Endothelial cell of umbilical vein (primary cell): ENCODE results near the gene CCNJL. TPM values are rescaled to one million over a fixed set of nuclear protein-coding genes. Genes with fewer than 3 reads are reported as not detected.

Experiments
- BruUV-seq: library from RNA; stranded (reverse); fragments of 400-500 nt; replicated peaks from 2 replicates; lab custom pipeline; 2021; lab: Mats Ljungman, UMichigan
- CTCF ChIA-PET: fragments of 300-600, 350-600 bp; sonication (Branson Sonifier 250); formaldehyde crosslinking; loops from one replicate; lab custom pipeline; 2021; ENCODE audit warnings: antibody characterized with exemption, inconsistent platforms; lab: Charles Lee
- POLR2A ChIA-PET: fragments of 300-600, 350-600 bp; sonication (Branson Sonifier 250); formaldehyde crosslinking; loops from one replicate; lab custom pipeline; 2021; ENCODE audit warnings: antibody characterized with exemption, inconsistent platforms; lab: Charles Lee
- DNase-seq: peaks from one replicate; pipeline ENCODE4 v3.0.0-alpha.2; 2011; ENCODE audit warnings: low read depth, low spot score
- FAIRE-seq: peaks from 2 replicates; lab custom pipeline; 2011; peaks lifted over from hg19 to GRCh38; lab: Jason Lieb, UNC
- H2AFZ ChIP-seq: 2 replicates; pipeline ENCODE4 v1.6.0; 2012; ENCODE audit warnings: low read depth, low read length, control low read depth, inconsistent platforms
- H3K27ac ChIP-seq: 2 replicates; pipeline ENCODE4 v1.5.1; 2011; ENCODE audit warnings: low read depth, mild to moderate bottlenecking, control low read depth, low read length, moderate library complexity; ENCODE audit not compliant: insufficient read depth
- H3K27me3 ChIP-seq, 2 experiments: 2 replicates each; pipeline versions ENCODE4 v1.6.0 to v1.6.1; 2011; ENCODE audit warnings: low read length in 2 of 2, mixed read lengths in 1 of 2; ENCODE audit not compliant: control insufficient read depth in 2 of 2, insufficient read depth in 2 of 2
- H3K36me3 ChIP-seq, 2 experiments: 2 replicates in 1 of 2; 3 replicates in 1 of 2; pipeline ENCODE4 v1.5.1; 2011; ENCODE audit warnings: low read length in 2 of 2, mild to moderate bottlenecking in 1 of 2, moderate library complexity in 1 of 2; ENCODE audit not compliant: control insufficient read depth in 2 of 2, insufficient read depth in 2 of 2; ENCODE audit errors: extremely low read depth in 1 of 2
- H3K4me1 ChIP-seq: 3 replicates; pipeline ENCODE4 v1.5.1; 2011; ENCODE audit warnings: mild to moderate bottlenecking, low read length; ENCODE audit not compliant: control insufficient read depth, insufficient read depth; ENCODE audit errors: extremely low read depth
- H3K4me2 ChIP-seq: 2 replicates; pipeline ENCODE4 v1.6.1; 2011; ENCODE audit warnings: low read length, control low read depth, mixed read lengths; ENCODE audit not compliant: insufficient read depth
- H3K4me3 ChIP-seq, 3 experiments: fragments of 200-600 bp in 1 of 3; sonication (generic), shearing (Covaris generic) in 1 of 3; replicated peaks in 1 of 3; 2 replicates each; pipeline ENCODE4 v1.5.1; 2011 to 2016; ENCODE audit warnings: control low read depth in 3 of 3, low read length in 3 of 3, mild to moderate bottlenecking in 2 of 3, inconsistent platforms in 1 of 3, low read depth in 1 of 3, moderate library complexity in 1 of 3; ENCODE audit not compliant: insufficient read depth in 1 of 3
- H3K79me2 ChIP-seq: 2 replicates; pipeline ENCODE4 v1.6.0; 2012; ENCODE audit warnings: low read length, inconsistent platforms; ENCODE audit not compliant: control insufficient read depth, insufficient read depth
- H3K9ac ChIP-seq: replicated peaks from 2 replicates; pipeline ENCODE3; 2011; ENCODE audit warnings: low read length, control low read depth; ENCODE audit not compliant: insufficient read depth; ENCODE audit errors: extremely low read depth
- H3K9me1 ChIP-seq: replicated peaks from 3 replicates; pipeline ENCODE4 v1.6.0; 2011; ENCODE audit warnings: mild to moderate bottlenecking, low read length; ENCODE audit not compliant: control insufficient read depth, insufficient read depth; ENCODE audit errors: extremely low read depth
- H3K9me3 ChIP-seq: replicated peaks from 2 replicates; pipeline ENCODE4 v1.5.1; 2012; ENCODE audit warnings: low read length, inconsistent platforms; ENCODE audit not compliant: control insufficient read depth, insufficient read depth
- H4K20me1 ChIP-seq: replicated peaks from 2 replicates; pipeline ENCODE3; 2011; ENCODE audit warnings: mild to moderate bottlenecking, low read length; ENCODE audit not compliant: control insufficient read depth, insufficient read depth; ENCODE audit errors: extremely low read depth
- EZH2 ChIP-seq: IDR thresholded peaks from 2 replicates; pipeline ENCODE4 v1.6.1; 2012; ENCODE audit warnings: borderline replicate concordance, low read depth, mild to moderate bottlenecking, moderate library complexity, low read length, inconsistent platforms; ENCODE audit not compliant: severe bottlenecking
- FOS ChIP-seq: IDR thresholded peaks from 2 replicates; pipeline ENCODE4 v1.6.1; 2011; ENCODE audit warnings: mild to moderate bottlenecking, low read length, moderate library complexity, borderline replicate concordance; ENCODE audit not compliant: insufficient read depth
- GATA2 ChIP-seq: IDR thresholded peaks from 2 replicates; pipeline ENCODE4 v1.7.0; 2011; ENCODE audit warnings: low read depth, mild to moderate bottlenecking, moderate library complexity, mixed read lengths, low read length; ENCODE audit not compliant: insufficient read length, insufficient read depth
- JUN ChIP-seq: IDR thresholded peaks from 2 replicates; pipeline ENCODE4 v1.6.1; 2011; ENCODE audit warnings: borderline replicate concordance, low read depth; ENCODE audit not compliant: insufficient read length, insufficient read depth
- POLR2A ChIP-seq: IDR thresholded peaks from 2 replicates; pipeline ENCODE4 v1.6.1; 2012; ENCODE audit warnings: low read depth, mild to moderate bottlenecking, control low read depth, low read length
- POLR2AphosphoS5 ChIP-seq: IDR thresholded peaks from 2 replicates; pipeline ENCODE4 v1.6.1; 2012; ENCODE audit warnings: low read depth, mild to moderate bottlenecking, control low read depth, low read length, moderate library complexity; ENCODE audit not compliant: insufficient read depth
- dilution Hi-C: fragments of 300-500 bp; cut with MboI; formaldehyde crosslinking; loops from one replicate; pipeline ENCODE4 v1.15.0; 2019; ENCODE audit warnings: low sequenced_read_pairs; ENCODE audit not compliant: extremely low pct_ligation_motif_present
- intact Hi-C: fragments of 100-400 bp; cut with micrococcal nuclease; formaldehyde crosslinking; loops from one replicate; pipeline ENCODE4 v1.10.0; 2022
- polyA plus RNA-seq, 4 experiments: library from polyadenylated mRNA; depleted of rRNA in 3 of 4; stranded (reverse) in 3 of 4; unstranded in 1 of 4; fragments of >200 nt; gene quantifications; 2 replicates each; pipeline versions ENCODE4 v1.2.1 to v1.2.3, GENCODE V29; 2011 to 2012; ENCODE audit warnings: missing spikeins in 1 of 4
- total RNA-seq: library from RNA; stranded (reverse); gene quantifications from 2 replicates; pipeline ENCODE4 v1.2.3, GENCODE V29; 2021
- TF ChIP-seq, protein P1 (sequence below), 2 donors: IDR thresholded peaks; 1 replicate in 1 of 2; 2 replicates in 1 of 2; pipeline ENCODE4 v1.5.1; 2011; ENCODE audit warnings: low read length in 2 of 2, mild to moderate bottlenecking in 2 of 2, moderate library complexity in 2 of 2, control low read depth in 1 of 2, inconsistent platforms in 1 of 2, low read depth in 1 of 2; ENCODE audit not compliant: insufficient read depth in 1 of 2; ENCODE audit errors: extremely low read depth in 1 of 2
- TF ChIP-seq, protein P2 (sequence below): IDR thresholded peaks from 2 replicates; pipeline ENCODE4 v1.6.1; 2011; ENCODE audit not compliant: insufficient read depth, insufficient read length

Gene CCNJL
- total and polyA plus RNA-seq, 2 donors (not counting 3 experiments of a cell fraction or from before 2014, with no cell fraction given) = 20.0 to 21.3 TPM

DNA sequence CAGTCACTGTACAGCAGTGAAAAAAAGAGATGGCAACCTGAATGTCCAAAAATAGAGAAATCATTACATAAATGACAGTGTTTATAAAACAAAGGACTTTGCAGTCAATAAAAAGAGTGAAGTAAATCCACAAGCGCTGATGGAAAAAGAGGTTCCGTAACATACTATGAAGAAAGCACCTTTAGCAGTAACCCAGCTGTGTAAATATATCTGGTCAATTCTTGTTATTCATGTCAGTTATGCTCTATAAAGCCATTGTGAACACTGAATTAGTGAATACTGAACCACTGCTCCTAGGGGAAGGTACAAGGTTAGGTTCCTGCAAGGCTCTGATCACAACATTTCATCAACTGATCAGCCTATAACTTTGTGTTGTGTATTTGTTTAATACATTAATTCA lies 39.5 kb downstream of the CCNJL start:
- H3K9me1 ChIP-seq = no peaks in the 10 kb centered on the region
- POLR2A ChIA-PET = no interaction called here
- TF ChIP-seq, protein P1, sequence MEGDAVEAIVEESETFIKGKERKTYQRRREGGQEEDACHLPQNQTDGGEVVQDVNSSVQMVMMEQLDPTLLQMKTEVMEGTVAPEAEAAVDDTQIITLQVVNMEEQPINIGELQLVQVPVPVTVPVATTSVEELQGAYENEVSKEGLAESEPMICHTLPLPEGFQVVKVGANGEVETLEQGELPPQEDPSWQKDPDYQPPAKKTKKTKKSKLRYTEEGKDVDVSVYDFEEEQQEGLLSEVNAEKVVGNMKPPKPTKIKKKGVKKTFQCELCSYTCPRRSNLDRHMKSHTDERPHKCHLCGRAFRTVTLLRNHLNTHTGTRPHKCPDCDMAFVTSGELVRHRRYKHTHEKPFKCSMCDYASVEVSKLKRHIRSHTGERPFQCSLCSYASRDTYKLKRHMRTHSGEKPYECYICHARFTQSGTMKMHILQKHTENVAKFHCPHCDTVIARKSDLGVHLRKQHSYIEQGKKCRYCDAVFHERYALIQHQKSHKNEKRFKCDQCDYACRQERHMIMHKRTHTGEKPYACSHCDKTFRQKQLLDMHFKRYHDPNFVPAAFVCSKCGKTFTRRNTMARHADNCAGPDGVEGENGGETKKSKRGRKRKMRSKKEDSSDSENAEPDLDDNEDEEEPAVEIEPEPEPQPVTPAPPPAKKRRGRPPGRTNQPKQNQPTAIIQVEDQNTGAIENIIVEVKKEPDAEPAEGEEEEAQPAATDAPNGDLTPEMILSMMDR (IDR thresholded peaks at IDR 0.05; ENCODE audit: extremely low read depth in 1 of 2, insufficient read depth in 1 of 2, low read depth in 1 of 2, low read length in 2 of 2) = no peak
- TF ChIP-seq GATA2 = no peak
- FAIRE-seq = no peak
- H3K79me2 ChIP-seq = no peaks in the 10 kb centered on the region
- no peak overlapping the region for H3K4me3 ChIP-seq
- no peaks in the 10 kb centered on the region for H3K27me3 ChIP-seq
- no peaks in the 10 kb centered on the region for H3K9me3 ChIP-seq
- no peak overlapping the region for H3K9ac ChIP-seq
- BruUV-seq = no TSS peak
- no peak overlapping the region for H3K4me2 ChIP-seq
- no peak overlapping the region for H2AFZ ChIP-seq
- peaks cover 49% of the 10 kb centered on the region for H3K4me1 ChIP-seq
- intact Hi-C loops = loop anchor here (5.0 kb wide), 1 partner anchor 191 kb away; no protein-coding TSS in a partner anchor
- no peak overlapping the region for H3K27ac ChIP-seq
- no peaks in the 10 kb centered on the region for H4K20me1 ChIP-seq
- CTCF ChIA-PET = interaction anchor here (1.2 to 1.9 kb wide), 4 partner anchors 9 to 251 kb away, joined by 3 to 5 read pairs (median 4); partner anchors contain the start of gene CCNJL
- dilution Hi-C loops = no loop called here
- no peak for DNase-seq
- peaks cover 2% of the 10 kb centered on the region in 2 experiments for H3K36me3 ChIP-seq

DNA sequence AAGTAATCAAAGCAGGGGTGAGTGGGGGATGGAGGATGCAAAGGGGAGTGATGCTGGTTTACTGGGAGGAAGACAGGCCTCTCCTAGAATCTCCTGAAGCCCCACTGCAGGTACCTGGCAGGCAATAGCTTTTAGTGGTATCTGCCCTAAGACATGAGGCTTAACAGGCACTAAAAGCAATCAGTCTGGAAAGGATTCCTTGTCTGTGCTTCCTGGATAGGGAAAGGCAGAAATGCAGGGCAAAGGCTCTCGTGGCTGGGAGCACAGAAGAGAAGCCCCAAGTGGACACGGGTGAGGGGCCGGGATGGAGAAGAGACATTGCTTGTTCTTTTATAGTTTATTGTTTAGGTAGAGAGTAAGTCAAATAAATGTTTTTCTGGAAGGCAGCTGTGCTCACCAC lies 40.1 kb downstream of the CCNJL start:
- peak; percentile 38 for FAIRE-seq
- Histone ChIP-seq H2AFZ (no peak overlapping the region), H3K4me3 (no peak overlapping the region), H3K9me3 (no peaks in the 10 kb centered on the region), H3K36me3 (peaks cover 0 to 2% of the 10 kb centered on the region in 2 experiments), H3K27ac (no peak overlapping the region), H3K79me2 (no peaks in the 10 kb centered on the region), H3K9ac (no peak overlapping the region), H4K20me1 (no peaks in the 10 kb centered on the region), H3K27me3 (no peaks in the 10 kb centered on the region), H3K4me2 (no peak overlapping the region), H3K4me1 (peaks cover 49% of the 10 kb centered on the region), H3K9me1 (no peaks in the 10 kb centered on the region)
- no peak for DNase-seq
- intact Hi-C loops (loop anchor here (5.0 kb wide), 1 partner anchor 190 kb away; no protein-coding TSS in a partner anchor), dilution Hi-C loops (no loop called here)
- no peak for TF ChIP-seq GATA2
- TF ChIP-seq, protein P2, sequence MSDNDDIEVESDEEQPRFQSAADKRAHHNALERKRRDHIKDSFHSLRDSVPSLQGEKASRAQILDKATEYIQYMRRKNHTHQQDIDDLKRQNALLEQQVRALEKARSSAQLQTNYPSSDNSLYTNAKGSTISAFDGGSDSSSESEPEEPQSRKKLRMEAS = no peak
- TF ChIP-seq, protein P1 (IDR thresholded peaks at IDR 0.05; ENCODE audit: extremely low read depth in 1 of 2, insufficient read depth in 1 of 2, low read depth in 1 of 2, low read length in 2 of 2) = no peak
- no peak for TF ChIP-seq JUN
- TF ChIP-seq POLR2A = no peak
- TF ChIP-seq EZH2 = no peak
- TF ChIP-seq POLR2AphosphoS5 = no peak
- TF ChIP-seq FOS = no peak
- BruUV-seq = no TSS peak
- ChIA-PET CTCF (interaction anchor here (0.7 to 1.7 kb wide), 12 partner anchors 9 to 250 kb away, joined by 3 to 6 read pairs (median 4); partner anchors contain the start of gene CCNJL), POLR2A (interaction anchor here (0.7 kb wide), 1 partner anchor 27 kb away, joined by 3 read pairs; no protein-coding TSS in a partner anchor)
